GM06990 (cell line): ENCODE results near the gene KLHL36.
A peak's percentile ranks its signal among the peaks of the same experiment; 100 is the strongest.

Source experiments
- DNase-seq: peaks from one replicate; pipeline ENCODE4 v3.0.0-alpha.2; 2011; ENCODE audit not compliant: insufficient read length; ENCODE audit errors: extremely low read depth
- H3K27me3 ChIP-seq: replicated peaks from 2 replicates; pipeline ENCODE4 v1.6.0; 2011; ENCODE audit warnings: low read length; ENCODE audit not compliant: control insufficient read depth, insufficient read depth
- H3K36me3 ChIP-seq: 2 replicates; pipeline ENCODE4 v1.5.1; 2011; ENCODE audit warnings: low read length; ENCODE audit not compliant: control insufficient read depth, insufficient read depth
- H3K4me3 ChIP-seq: replicated peaks from 2 replicates; pipeline ENCODE4 v1.5.1; 2011; ENCODE audit warnings: low read depth, mild to moderate bottlenecking, control low read depth, low read length
- CTCF ChIP-seq: IDR thresholded peaks from 2 replicates; pipeline ENCODE4 v1.5.1; 2011; ENCODE audit warnings: low read length, control low read depth, mild to moderate bottlenecking, inconsistent platforms; ENCODE audit not compliant: insufficient read depth, poor library complexity, severe bottlenecking

The KLHL36 gene

GRCh38 chr16:84665359-84665758 lies 17.0 kb downstream of the KLHL36 start:
- Histone ChIP-seq H3K27me3 (no peaks in the 10 kb centered on the region), H3K4me3 (no peak overlapping the region), H3K36me3 (peaks cover 21% of the 10 kb centered on the region)
- no peak for DNase-seq
- TF ChIP-seq CTCF, result no peak

- Histone ChIP-seq H3K36me3 (peaks cover 20% of the 10 kb centered on the region), H3K4me3 (no peak overlapping the region), H3K27me3 (no peaks in the 10 kb centered on the region)
- no peak for TF ChIP-seq CTCF
- no peak for DNase-seq
Observed at GRCh38 chr16:84665843-84666242, 17.5 kb downstream of the KLHL36 start.

- DNase-seq, result no peak
- Histone ChIP-seq H3K4me3 (no peak overlapping the region), H3K27me3 (no peaks in the 10 kb centered on the region), H3K36me3 (peaks cover 8% of the 10 kb centered on the region)
- TF ChIP-seq CTCF, result no peak
Observed at GRCh38 chr16:84667600-84668309, 19.4 kb downstream of the KLHL36 start.

GRCh38 chr16:84670063-84670462 lies 21.8 kb downstream of the KLHL36 start:
- DNase-seq, result no peak
- Histone ChIP-seq H3K27me3 (no peaks in the 10 kb centered on the region), H3K36me3 (peaks cover 4% of the 10 kb centered on the region), H3K4me3 (no peak overlapping the region)
- no peak for TF ChIP-seq CTCF

GRCh38 chr16:84672276-84673202 lies 24.2 kb downstream of the KLHL36 start:
- Histone ChIP-seq H3K4me3 (no peak overlapping the region), H3K36me3 (no peaks in the 10 kb centered on the region; the same call in 1 of the 2 replicates), H3K27me3 (no peaks in the 10 kb centered on the region; the same call in 1 of the 2 replicates)
- TF ChIP-seq CTCF, result peak; percentile 92
- peak; percentile 60 for DNase-seq
